Left renal cortex interstitium (tissue), 4 donors: ENCODE measurements around the gene ANTXR2. TPM values are rescaled to one million over a fixed set of nuclear protein-coding genes. Genes with fewer than 3 reads are reported as not detected.

Source experiments
- DNase-seq, 4 donors: peaks; one replicate each; pipeline ENCODE4 v3.0.0-alpha.2; 2013; ENCODE audit warnings: low read depth in 4 of 4, low spot score in 2 of 4, missing footprints in 1 of 4
- polyA plus RNA-seq, 4 donors: library from polyadenylated mRNA; unstranded; fragments of 120-200 nt; gene quantifications; one replicate each; pipeline ENCODE4 v1.2.1, GENCODE V29; 2013; ENCODE audit not compliant: insufficient read length in 4 of 4

The ANTXR2 gene
- polyA plus RNA-seq, 4 donors = 61.9 to 106 (median 69.5) TPM

DNA sequence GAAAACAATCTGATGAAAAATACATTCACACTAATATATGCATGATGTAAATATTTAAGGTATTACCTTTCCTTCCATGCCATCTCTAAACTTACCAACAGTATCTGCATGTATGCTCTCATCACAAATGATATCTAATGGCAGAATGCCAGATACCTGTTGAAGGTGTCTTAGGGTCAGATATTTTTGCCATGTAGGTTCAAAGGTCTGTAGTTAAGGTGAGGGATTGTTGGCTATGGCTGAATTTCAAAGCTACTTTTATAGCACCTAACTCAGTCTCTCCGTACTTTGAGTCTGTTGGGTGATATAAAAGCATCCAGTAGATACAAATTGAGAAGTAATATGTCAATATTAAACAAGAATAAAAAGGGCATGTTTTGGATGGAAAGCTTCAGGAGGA lies 19.8 kb upstream of the ANTXR2 start:
- DNase-seq = no peak

GRCh38 chr4:80092088-80092487 lies 19.1 kb upstream of the ANTXR2 start:
- DNase-seq = no peak

- no peak for DNase-seq
Measured at GRCh38 chr4:80091688-80092087, 18.7 kb upstream of the ANTXR2 start.

DNA sequence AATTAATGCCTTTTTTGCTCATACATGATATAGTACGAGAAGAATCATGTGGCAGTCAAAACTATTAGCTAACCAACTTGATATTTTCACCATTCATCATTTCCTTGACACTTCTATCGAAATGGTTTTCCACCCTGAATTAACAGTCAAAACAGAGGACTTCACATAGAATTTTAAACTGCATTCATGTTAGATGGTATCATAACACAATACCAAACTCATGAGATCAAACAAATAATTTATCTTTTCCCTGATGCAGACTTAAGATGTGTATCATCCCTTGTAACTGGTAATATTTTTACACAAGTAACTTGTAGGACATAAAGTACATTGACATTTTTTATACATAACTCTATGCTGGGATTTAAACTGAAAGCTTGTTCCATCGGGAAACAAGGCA lies 18.2 kb upstream of the ANTXR2 start:
- no peak for DNase-seq

- DNase-seq = no peak
Measured at GRCh38 chr4:80090090-80090489, 17.1 kb upstream of the ANTXR2 start.

DNA sequence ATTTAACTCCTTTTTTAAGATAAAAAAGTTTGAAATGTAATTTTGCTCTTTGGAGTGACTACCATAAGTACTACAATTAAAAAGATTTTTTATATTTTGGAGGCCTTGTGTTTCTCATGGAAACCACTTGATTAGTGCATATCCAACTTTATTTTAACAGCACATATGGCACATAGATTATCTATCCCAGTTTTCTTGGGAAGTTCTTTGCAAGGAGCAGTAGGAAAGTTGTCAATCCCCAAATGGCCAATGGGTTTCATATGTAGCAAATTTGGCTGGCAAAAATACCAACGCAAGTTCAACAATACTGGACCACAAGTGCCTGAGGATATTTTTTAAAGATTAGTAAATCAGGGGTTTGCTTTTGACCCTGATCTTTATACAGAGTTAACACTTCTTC lies 15.4 kb upstream of the ANTXR2 start:
- DNase-seq = no peak

GRCh38 chr4:80086296-80086695 lies 13.3 kb upstream of the ANTXR2 start:
- DNase-seq = no peak

DNA sequence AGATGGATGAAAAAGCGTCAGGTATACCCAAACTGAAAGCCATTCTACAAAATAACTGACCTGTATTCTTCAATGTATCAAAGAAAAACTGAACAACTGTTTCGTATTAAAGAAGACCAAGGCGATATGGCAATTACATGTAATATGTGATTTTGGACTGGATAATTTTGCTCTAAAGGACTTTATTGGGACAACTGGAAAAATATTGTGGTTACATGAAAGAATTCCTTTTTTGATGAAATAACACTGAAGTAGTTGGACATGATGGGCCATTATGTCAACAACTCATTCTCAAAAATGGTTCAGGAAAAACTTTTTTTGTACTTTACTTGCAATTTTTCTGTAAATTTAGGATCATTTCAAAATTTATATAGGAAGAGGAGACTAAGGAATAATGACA lies 12.1 kb upstream of the ANTXR2 start:
- DNase-seq = no peak

- no peak for DNase-seq
Measured at GRCh38 chr4:80082693-80083092, 9.7 kb upstream of the ANTXR2 start.

GRCh38 chr4:80081566-80081965 lies 8.5 kb upstream of the ANTXR2 start:
- DNase-seq = no peak

DNA sequence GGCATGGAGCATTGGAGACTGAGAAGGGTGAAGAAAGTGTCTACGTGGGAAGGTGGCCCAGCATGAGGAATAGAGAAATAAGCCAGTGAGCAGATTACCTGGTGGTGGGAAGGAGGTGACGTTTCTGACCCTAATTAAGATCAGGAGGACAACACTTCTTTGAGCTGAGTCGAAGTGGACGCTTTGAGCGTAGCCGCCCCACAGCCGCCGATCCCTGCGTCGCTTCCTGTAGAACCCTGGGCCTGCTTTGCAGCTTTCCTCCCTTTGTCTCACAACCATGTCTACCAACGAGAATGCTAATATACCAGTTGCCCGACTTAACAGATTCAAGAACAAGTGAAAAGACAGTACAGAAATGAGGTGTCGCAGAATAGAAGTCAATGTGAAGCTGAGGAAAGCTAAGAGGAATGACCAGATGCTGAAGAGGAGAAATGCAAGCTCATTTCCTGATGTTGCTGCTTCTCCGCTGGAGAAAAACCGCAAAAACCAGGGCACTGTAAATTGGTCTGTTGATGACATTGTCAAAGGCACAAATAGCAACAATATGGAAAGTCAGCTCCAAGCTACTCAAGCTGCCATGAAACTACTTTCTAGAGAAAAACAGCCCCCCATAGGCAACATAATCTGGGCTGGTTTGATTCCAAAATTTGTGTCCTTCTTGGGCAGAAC lies 6.4 kb upstream of the ANTXR2 start:
- no peak for DNase-seq

GRCh38 chr4:80078346-80079092 lies 5.5 kb upstream of the ANTXR2 start:
- no peak for DNase-seq

DNA sequence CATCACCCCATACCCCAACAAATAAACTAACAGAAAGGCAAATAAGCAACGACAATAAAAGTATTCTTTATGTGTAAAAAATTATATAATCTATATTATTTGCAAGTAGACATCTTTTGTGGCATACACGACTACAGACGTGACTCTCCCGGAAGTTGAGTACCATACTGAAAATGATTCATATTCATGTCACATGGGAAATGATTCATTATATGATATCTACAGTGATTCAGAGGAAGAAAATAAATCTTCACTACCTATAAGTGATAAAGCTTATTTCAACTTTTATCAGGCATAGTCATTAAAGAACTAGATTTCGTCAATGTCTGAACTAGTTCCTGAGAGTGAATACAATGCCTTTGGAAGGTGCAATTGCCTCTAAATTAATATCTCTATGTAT lies 4.6 kb upstream of the ANTXR2 start:
- no peak for DNase-seq

GRCh38 chr4:80076681-80077080 lies 3.7 kb upstream of the ANTXR2 start:
- DNase-seq = no peak

DNA sequence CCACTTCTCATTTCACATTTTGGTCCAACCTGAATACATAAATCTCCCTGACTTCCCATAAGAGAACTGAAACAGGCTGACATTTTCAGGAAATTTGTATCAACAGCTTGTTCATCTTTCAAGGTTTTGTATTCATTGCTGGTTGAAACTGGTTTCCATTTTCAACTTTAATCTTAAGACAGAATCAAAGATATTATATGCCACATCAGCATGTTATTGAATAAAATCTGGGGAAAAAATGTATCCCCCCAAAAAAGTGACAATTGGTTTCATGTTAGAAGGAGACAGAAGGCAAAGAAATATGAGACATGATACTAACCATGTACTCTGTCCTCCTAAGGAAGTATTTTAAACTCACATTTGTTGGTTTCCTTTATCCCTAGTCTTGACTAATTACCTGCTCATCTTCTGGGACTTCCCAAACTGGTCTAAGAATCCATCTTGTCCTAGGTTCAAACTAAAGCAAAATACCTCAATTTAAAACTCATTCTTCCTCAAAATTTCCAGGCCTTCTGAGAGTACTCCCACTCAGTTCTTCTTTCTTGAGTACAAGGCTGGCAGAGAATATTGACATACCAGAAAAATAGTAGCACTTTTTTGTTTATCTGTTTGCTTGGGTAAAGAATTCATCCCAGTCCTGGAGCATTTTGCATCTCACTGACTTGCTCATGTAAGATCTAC lies 3.1 kb upstream of the ANTXR2 start:
- DNase-seq = no peak

DNA sequence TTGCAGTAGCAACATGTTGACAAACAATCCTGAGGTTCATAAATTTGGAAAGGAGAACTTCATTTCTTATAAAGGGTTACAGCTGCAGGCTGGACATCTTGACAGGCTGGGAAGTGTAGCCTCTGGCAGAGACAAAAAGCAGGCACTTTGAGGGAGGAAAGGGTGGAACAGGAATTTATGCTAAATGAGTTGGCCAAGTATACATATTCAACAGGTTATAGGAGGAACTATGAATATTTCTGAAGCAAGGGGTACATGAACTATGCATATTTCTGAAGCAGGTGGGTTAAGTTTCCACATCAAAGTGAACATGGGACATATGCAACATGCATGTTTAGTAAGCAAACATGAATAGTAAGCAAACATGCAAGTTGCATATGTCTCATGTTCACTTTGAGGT lies 1.6 kb upstream of the ANTXR2 start:
- no peak for DNase-seq

- DNase-seq = no peak
Measured at GRCh38 chr4:80074069-80074468, 1.0 kb upstream of the ANTXR2 start.

DNA sequence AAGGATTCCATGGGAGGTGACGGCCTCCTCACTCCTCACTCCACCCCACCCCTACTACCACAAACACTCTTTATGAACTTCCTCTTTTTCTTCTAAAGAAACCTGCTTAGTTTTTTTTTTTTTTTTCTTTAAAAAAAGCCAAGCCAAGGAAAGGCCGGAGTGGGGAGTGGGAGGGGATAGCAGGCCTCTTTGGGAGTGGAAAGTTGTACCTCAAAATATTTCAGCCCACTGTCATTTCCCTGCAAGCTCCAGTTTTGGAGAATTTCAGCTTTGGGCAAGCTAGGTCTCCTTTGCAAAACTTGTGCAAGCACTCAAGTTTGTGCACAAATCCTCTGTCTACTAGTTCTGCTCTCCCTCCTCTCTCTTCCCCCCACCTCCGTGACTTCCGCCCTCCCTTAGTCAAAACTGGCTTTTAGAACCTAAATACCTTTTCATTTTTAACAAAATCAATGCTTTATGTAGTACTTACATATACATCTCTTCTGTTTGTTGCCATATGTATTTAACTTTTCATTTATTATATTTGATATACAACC lies 512 bp upstream of the ANTXR2 start:
- peak in 1 of 4 donors; percentile 2 for DNase-seq

- peak in 2 of 4 donors; percentile 30 to 37 for DNase-seq
Measured at GRCh38 chr4:80072228-80072743, 743 bp downstream of the ANTXR2 start.

GRCh38 chr4:80071604-80072227 lies 1.3 kb downstream of the ANTXR2 start:
- DNase-seq = peak in 3 of 4 donors; percentile 23 to 53 (median 39)
